GM20000 (cell line): Measurements from ENCODE around the gene MRPL24.

Source experiments
- DNase-seq: peaks from one replicate; pipeline ENCODE4 v3.0.0; 2012; ENCODE audit warnings: low spot score
- TF ChIP-seq, protein P1 (sequence below): IDR thresholded peaks from 2 replicates; pipeline ENCODE4 v1.5.1; 2012; ENCODE audit warnings: mild to moderate bottlenecking, control low read depth; ENCODE audit errors: extremely low read depth, missing control alignments

Gene MRPL24

DNA sequence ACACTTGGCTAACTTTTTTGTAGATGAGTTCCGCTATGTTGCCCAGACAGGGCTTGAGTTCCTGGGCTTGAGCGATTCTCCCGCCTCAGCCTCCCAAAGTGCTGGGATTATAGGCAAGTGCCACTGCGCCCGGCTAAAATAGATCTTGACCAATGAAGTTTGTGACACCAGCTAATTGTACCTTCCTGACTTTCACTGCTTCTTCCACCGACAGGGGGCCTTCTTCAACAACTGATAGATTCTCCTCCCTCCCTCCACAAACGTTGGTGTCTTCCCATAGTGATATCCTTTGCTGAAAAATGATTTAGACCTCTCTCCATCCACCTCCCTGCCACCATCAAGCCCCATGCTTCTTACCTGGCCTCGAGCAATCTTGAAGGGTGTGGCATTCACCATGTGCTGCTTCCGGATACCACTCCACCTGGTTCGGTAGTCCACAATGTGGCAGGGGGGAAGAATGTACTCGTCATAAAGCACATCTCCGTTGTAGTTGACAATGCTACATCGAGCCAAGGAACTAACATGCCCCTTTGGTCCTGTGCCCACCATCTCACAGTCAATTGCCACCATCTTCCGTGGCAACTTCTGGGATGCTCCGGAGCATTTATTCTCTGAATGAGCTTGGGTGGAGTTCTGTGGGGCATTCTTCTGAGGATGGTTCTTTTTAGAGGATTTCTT lies 14.2 kb downstream of the MRPL24 start:
- DNase-seq = peak; percentile 78
- TF ChIP-seq, protein P1, sequence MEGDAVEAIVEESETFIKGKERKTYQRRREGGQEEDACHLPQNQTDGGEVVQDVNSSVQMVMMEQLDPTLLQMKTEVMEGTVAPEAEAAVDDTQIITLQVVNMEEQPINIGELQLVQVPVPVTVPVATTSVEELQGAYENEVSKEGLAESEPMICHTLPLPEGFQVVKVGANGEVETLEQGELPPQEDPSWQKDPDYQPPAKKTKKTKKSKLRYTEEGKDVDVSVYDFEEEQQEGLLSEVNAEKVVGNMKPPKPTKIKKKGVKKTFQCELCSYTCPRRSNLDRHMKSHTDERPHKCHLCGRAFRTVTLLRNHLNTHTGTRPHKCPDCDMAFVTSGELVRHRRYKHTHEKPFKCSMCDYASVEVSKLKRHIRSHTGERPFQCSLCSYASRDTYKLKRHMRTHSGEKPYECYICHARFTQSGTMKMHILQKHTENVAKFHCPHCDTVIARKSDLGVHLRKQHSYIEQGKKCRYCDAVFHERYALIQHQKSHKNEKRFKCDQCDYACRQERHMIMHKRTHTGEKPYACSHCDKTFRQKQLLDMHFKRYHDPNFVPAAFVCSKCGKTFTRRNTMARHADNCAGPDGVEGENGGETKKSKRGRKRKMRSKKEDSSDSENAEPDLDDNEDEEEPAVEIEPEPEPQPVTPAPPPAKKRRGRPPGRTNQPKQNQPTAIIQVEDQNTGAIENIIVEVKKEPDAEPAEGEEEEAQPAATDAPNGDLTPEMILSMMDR = peak; percentile 66

DNA sequence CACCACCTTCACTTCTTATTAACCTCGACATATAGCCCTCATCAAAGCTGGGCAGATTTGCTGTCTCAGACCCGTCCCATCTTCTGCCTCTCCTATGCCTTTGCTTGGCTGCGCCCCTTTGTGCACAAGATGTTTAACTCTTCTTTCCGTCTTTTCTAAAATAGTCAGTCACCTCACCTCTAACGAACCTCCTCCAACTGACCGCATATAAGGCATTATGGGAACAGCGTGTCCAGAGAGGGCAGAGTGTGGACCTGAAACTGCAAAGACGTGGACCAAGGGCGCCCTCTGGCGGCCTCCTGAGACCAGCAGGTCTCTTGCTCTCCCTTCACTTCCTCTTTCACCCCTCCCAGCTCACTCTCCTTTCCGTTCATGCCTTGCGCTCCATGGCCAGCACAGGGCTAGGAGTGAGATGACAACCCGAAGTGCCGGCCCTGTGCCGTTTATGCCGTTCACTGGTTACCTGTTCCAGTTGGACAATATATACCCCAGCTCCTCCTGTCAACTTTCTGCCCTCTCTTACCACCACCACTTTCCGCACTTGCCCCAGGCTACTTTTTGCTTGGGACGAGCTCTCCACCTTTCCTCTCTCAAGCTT lies 15.1 kb downstream of the MRPL24 start:
- TF ChIP-seq, protein P1 = peak; percentile 86
- peak; percentile 85 for DNase-seq

DNA sequence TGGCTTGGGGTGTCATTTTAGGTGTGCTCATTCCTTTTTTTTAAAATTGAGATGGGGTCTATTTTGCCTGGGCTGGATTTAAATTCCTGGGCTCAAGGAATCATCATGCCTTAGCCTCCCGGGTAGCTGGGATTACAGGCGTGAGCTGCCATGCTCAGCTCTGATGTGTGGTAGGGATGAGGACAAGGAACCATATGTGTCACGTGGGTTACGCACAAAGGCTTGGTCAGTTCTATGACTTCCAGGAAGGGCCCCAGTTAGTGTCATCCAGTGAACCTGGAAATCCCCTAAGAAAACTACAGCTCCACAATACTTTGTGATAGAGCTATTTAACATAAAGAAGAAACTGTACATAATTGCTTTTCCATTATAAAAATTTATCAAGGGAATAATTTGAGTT lies 19.4 kb downstream of the MRPL24 start:
- DNase-seq = no peak
- TF ChIP-seq, protein P1 = no peak

DNA sequence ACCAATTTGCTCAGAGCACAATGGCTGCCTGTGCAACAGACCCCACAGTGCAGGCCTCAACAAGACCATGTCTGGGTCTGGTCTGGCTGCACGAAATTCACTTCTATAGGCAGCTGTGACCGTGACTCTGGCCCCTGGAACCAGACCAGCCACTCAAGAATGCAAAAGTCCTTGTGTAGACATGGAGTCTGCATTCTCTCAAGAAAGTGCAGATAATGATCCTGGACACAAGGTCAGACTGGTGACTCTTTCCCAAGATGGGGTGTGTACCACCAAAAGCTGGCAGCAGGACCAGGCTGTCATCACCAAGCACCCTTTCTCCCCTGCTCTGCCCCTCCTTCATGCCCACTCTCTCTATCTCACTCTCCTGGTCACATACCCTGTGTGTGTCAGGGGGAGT lies 19.8 kb downstream of the MRPL24 start:
- TF ChIP-seq, protein P1 = no peak
- no peak for DNase-seq

DNA sequence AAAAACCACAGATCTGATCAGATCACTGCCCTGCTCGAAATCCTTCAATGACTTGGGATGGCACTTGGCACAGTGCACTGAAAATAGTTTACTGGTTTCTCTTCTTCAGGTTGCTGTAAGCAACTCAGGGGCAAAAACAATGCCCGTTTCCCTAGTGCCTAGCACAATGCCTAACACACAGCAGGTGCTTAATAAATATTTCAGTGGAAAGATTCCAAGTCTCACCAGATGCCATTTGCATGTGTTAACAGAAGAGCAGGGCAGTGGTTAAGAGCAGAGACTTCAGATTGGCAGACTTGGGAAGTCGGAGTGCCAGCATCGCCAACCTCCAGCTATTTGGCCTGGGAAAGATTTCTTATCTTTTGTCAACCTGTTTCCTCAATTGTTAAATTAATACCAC lies 23.5 kb downstream of the MRPL24 start:
- TF ChIP-seq, protein P1 = no peak
- DNase-seq = no peak

DNA sequence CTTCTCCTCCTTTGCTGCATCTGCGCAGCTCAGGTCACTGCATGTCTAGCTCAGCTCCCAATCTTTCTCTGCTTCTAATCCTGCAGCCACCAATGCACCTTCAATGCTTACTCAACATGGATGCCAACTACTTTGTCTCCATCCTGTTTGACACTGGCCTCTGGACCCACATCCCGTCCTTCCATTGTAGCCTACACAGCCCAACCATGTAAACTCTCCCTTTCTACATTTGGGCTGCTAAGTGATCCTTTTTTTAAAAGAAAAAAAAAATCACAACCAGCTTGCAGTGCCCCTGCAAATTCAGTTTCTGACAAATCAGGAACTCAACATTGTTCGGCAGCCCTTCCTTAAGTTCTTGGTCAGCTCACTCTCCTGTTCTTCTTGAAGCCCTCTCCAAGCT lies 26.1 kb downstream of the MRPL24 start:
- DNase-seq = no peak
- TF ChIP-seq, protein P1 = no peak

DNA sequence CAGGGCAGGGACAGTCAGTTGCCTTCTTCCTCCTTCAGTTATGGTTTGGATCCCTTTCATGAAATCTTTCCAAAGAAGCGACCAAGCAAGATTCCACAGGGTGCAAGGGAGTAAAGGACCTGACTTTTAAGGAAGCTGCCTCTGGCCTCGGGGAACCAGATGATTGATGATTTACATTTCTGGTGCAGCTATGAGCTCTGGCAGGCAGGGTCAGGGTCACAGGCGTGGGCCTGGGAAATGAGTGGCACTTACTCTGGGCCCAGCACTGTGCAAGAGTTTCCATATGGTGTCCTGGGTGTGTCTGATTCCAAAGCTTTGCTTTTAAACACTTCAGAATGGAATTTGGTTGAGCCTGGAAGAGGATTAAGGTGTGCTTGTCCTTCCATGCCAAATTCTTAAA lies 28.3 kb downstream of the MRPL24 start:
- TF ChIP-seq, protein P1 = no peak
- DNase-seq = no peak
